WTC11 (cell line): ENCODE data around the gene CPXM1.

Source experiments
- CTCF ChIP-seq: fragments of 200-600 bp; IDR thresholded peaks from 2 replicates; pipeline ENCODE4 v1.8.0; 2022; ENCODE audit warnings: antibody characterized with exemption
- E2F1 ChIP-seq: sonication (generic); formaldehyde crosslinking; IDR thresholded peaks from 2 replicates; pipeline ENCODE4 v1.8.0; 2022; ENCODE audit warnings: mild to moderate bottlenecking, missing genetic modification reagents
- IRF1 ChIP-seq: sonication (generic); formaldehyde crosslinking; IDR thresholded peaks from 2 replicates; pipeline ENCODE4 v1.8.0; 2023; ENCODE audit warnings: missing genetic modification reagents
- STAT6 ChIP-seq: sonication (generic); formaldehyde crosslinking; conservative IDR thresholded peaks from 2 replicates; pipeline ENCODE4 v1.8.1; 2023; ENCODE audit warnings: mild to moderate bottlenecking, low read depth, missing genetic modification reagents, moderate library complexity
- ZNF281 ChIP-seq: sonication (generic); formaldehyde crosslinking; IDR thresholded peaks from 2 replicates; pipeline ENCODE4 v1.8.0; 2023; ENCODE audit warnings: mild to moderate bottlenecking, missing genetic modification reagents

GRCh38 chr20:2815242-2815900, 14.9 kb upstream of the CPXM1 start:
- no peak for TF ChIP-seq ZNF281 (CRISPR knock-in tag)
- TF ChIP-seq STAT6 (CRISPR knock-in tag) = no peak
- TF ChIP-seq CTCF = no peak
- TF ChIP-seq E2F1 (CRISPR knock-in tag) = no peak
- no peak for TF ChIP-seq IRF1 (CRISPR knock-in tag)
